HepG2 (cell line): ENCODE measurements around the gene NEK8. TPM values are rescaled to one million over a fixed set of nuclear protein-coding genes. Genes with fewer than 3 reads are reported as not detected.

Experiments
- ATAC-seq: fragments of 200-7000 bp; cut with Tn5 transposase; 3 replicates; pipeline ENCODE4 v1.9.1; 2020; ENCODE audit warnings: mild to moderate bottlenecking, moderate library complexity
- BruUV-seq: library from RNA; stranded (reverse); fragments of 400-500 nt; replicated peaks from 2 replicates; lab custom pipeline; 2021; lab: Mats Ljungman, UMichigan
- CTCF ChIA-PET: fragments of 300-600 bp; formaldehyde crosslinking; extraction: SDS; loops from one replicate; lab custom pipeline; 2021; ENCODE audit warnings: low total read pairs, inconsistent platforms, low intra/inter-chr PET ratio; lab: Yijun Ruan, JAX
- POLR2A ChIA-PET: fragments of 350-600 bp; sonication (Branson Sonifier 250); formaldehyde crosslinking; loops from one replicate; lab custom pipeline; 2020; ENCODE audit warnings: antibody characterized with exemption, inconsistent platforms; lab: Yijun Ruan, JAX
- DNase-seq: peaks from one replicate; pipeline ENCODE4 v3.0.0-alpha.2; 2015; ENCODE audit warnings: low spot score
- FAIRE-seq: peaks from 3 replicates; lab custom pipeline; 2011; peaks lifted over from hg19 to GRCh38; lab: Jason Lieb, UNC
- H2AFZ ChIP-seq: one replicate; pipeline ENCODE4 v1.6.1; 2011; ENCODE audit warnings: low read length, inconsistent platforms
- H3K27ac ChIP-seq: fragments of 300-600 bp; 3 replicates; pipeline ENCODE4 v1.8.0; 2011; ENCODE audit warnings: mixed run types, mild to moderate bottlenecking, mixed read lengths, low read length, inconsistent platforms; ENCODE audit not compliant: insufficient read depth; ENCODE audit errors: extremely low read length
- H3K27me3 ChIP-seq, 2 experiments: fragments of 200-600 bp in 1 of 2; 2 replicates in 1 of 2; 3 replicates in 1 of 2; pipeline versions ENCODE4 v1.6.0 to v1.8.0; 2011; ENCODE audit warnings: low read length in 2 of 2, mild to moderate bottlenecking in 2 of 2, moderate library complexity in 2 of 2, inconsistent platforms in 1 of 2; ENCODE audit not compliant: insufficient read depth in 2 of 2, control insufficient read depth in 1 of 2
- H3K36me3 ChIP-seq, 2 experiments: fragments of 200-600 bp in 1 of 2; replicated peaks in 1 of 2; 2 replicates in 1 of 2; 3 replicates in 1 of 2; pipeline versions ENCODE4 v1.5.1 to v1.8.0; 2011; ENCODE audit warnings: low read length in 2 of 2, inconsistent platforms in 1 of 2; ENCODE audit not compliant: insufficient read depth in 2 of 2, control insufficient read depth in 1 of 2
- H3K4me1 ChIP-seq: 2 replicates; pipeline ENCODE4 v1.5.1; 2012; ENCODE audit warnings: low read length, inconsistent platforms; ENCODE audit not compliant: insufficient read depth
- H3K4me2 ChIP-seq: 2 replicates; pipeline ENCODE4 v1.6.0; 2011; ENCODE audit warnings: low read depth, low read length, inconsistent platforms
- H3K4me3 ChIP-seq, 3 experiments: fragments of 200-600 bp in 1 of 3; sonication (generic), shearing (Covaris generic) in 1 of 3; replicated peaks in 1 of 3; 2 replicates each; pipeline ENCODE4 v1.5.1; 2011 to 2016; ENCODE audit warnings: low read length in 3 of 3, inconsistent platforms in 2 of 3, low read depth in 2 of 3, mild to moderate bottlenecking in 2 of 3, control low read depth in 1 of 3, mixed read lengths in 1 of 3; ENCODE audit not compliant: insufficient read depth in 1 of 3
- H3K79me2 ChIP-seq: one replicate; pipeline ENCODE4 v1.6.1; 2011; ENCODE audit warnings: low read length, inconsistent platforms; ENCODE audit not compliant: insufficient read depth
- H3K9ac ChIP-seq: 2 replicates; pipeline ENCODE4 v1.6.0; 2011; ENCODE audit warnings: mild to moderate bottlenecking, low read depth, low read length, inconsistent platforms; ENCODE audit not compliant: insufficient read depth
- H3K9me3 ChIP-seq: 2 replicates; pipeline ENCODE4 v1.5.1; 2012; ENCODE audit warnings: mild to moderate bottlenecking, low read length
- H4K20me1 ChIP-seq: 2 replicates; pipeline ENCODE4 v1.6.0; 2011; ENCODE audit warnings: inconsistent platforms, mild to moderate bottlenecking, low read length, moderate library complexity; ENCODE audit not compliant: insufficient read depth
- HES4 ChIP-seq: sonication (generic); formaldehyde crosslinking; IDR thresholded peaks from 2 replicates; pipeline ENCODE4 v1.9.0; 2021; ENCODE audit warnings: mild to moderate bottlenecking, missing genetic modification reagents, borderline replicate concordance
- MTA3 ChIP-seq: sonication (generic); formaldehyde crosslinking; IDR thresholded peaks from 2 replicates; pipeline ENCODE4 v1.4.0; 2020; ENCODE audit warnings: missing genetic modification reagents
- NONO ChIP-seq, 2 experiments: fragments of 450-650 bp in 1 of 2; sonication (generic) in 1 of 2; formaldehyde crosslinking in 1 of 2; IDR thresholded peaks in 1 of 2; conservative IDR thresholded peaks in 1 of 2; 2 replicates each; pipeline versions ENCODE4 v1.6.1 to v1.8.0; 2017 to 2022; ENCODE audit warnings: mild to moderate bottlenecking in 1 of 2, missing genetic modification reagents in 1 of 2, moderate library complexity in 1 of 2
- RARA ChIP-seq: IDR thresholded peaks from 2 replicates; pipeline ENCODE4 v1.6.1; 2016; ENCODE audit warnings: missing genetic modification reagents, missing compliant biosample characterization
- RFXANK ChIP-seq: IDR thresholded peaks from 2 replicates; pipeline ENCODE4 v1.6.1; 2016
- SIX1 ChIP-seq: sonication (generic); formaldehyde crosslinking; IDR thresholded peaks from 2 replicates; pipeline ENCODE4 v1.4.0; 2020; ENCODE audit warnings: missing genetic modification reagents, borderline replicate concordance
- SNAI1 ChIP-seq: sonication (generic); formaldehyde crosslinking; IDR thresholded peaks from 2 replicates; pipeline ENCODE4 v1.5.0; 2020; ENCODE audit warnings: mild to moderate bottlenecking, missing genetic modification reagents, borderline replicate concordance
- ZBTB1 ChIP-seq: sonication (generic); formaldehyde crosslinking; IDR thresholded peaks from 2 replicates; pipeline ENCODE4 v1.4.0; 2020; ENCODE audit warnings: missing genetic modification reagents, borderline replicate concordance
- ZC3H4 ChIP-seq: sonication (generic); formaldehyde crosslinking; IDR thresholded peaks from 2 replicates; pipeline ENCODE4 v1.4.0; 2020; ENCODE audit warnings: missing genetic modification reagents, borderline replicate concordance
- ZNF598 ChIP-seq: sonication (generic); formaldehyde crosslinking; IDR thresholded peaks from 2 replicates; pipeline ENCODE4 v1.5.1; 2020; ENCODE audit warnings: mild to moderate bottlenecking, missing genetic modification reagents, borderline replicate concordance
- WGBS: methylation state at CpG from one replicate; pipeline ENCODE4 v1.1.6; 2017; ENCODE audit warnings: low lambda C conversion rate; 5-methylcytosine and 5-hydroxymethylcytosine counted together
- in situ Hi-C: cut with HindIII; loops from 2 replicates; pipeline ENCODE4 v1.10.0; 2017; ENCODE audit warnings: low pct_unique_long_range_greater_than_20kb; ENCODE audit not compliant: extremely low pct_ligation_motif_present
- intact Hi-C: fragments of 100-400 bp; cut with micrococcal nuclease; formaldehyde crosslinking; loops from one replicate; pipeline ENCODE4 v1.10.0; 2022; ENCODE audit not compliant: unreplicated experiment
- polyA plus RNA-seq, 8 experiments: library from polyadenylated mRNA; depleted of rRNA in 3 of 8; stranded (reverse) in 7 of 8; unstranded in 1 of 8; fragments of >200 nt; fragmentation: Illumina TruSeq in 4 of 8; extraction: Trizol in 4 of 8; gene quantifications; 2 replicates each; pipeline versions ENCODE4 v1.2.1 to v1.2.3, GENCODE V29; 2011 to 2016; ENCODE audit warnings: low read depth in 4 of 8, missing spikeins in 1 of 8, mixed read lengths in 1 of 8; ENCODE audit not compliant: insufficient read depth in 1 of 8
- total RNA-seq, 5 experiments: library from RNA; depleted of rRNA; stranded (reverse); fragments of >200 nt; fragmentation: Illumina TruSeq; extraction: Trizol; gene quantifications; 2 replicates each; pipeline ENCODE4 v1.2.3, GENCODE V29; 2016; ENCODE audit warnings: low read depth in 1 of 5
- TF ChIP-seq, protein P1 (sequence below): sonication (generic); formaldehyde crosslinking; IDR thresholded peaks from 2 replicates; pipeline ENCODE4 v1.4.0; 2020; ENCODE audit warnings: mild to moderate bottlenecking, low read depth, missing genetic modification reagents

The NEK8 gene
- total and polyA plus RNA-seq, 2 of the 13 experiments (the other 11 are each of a cell fraction or from before 2014, with no cell fraction given): 5.8 to 13.5 TPM

- in situ Hi-C loops (loop anchor here (25.0 kb wide), 1 partner anchor 373 kb away; no protein-coding TSS in a partner anchor), intact Hi-C loops (no loop called here)
- Histone ChIP-seq H3K36me3 (peaks cover 2 to 10% of the 10 kb centered on the region in 2 experiments; a peak in 3 of 5 replicates), H3K79me2 (no peaks in the 10 kb centered on the region), H4K20me1 (no peaks in the 10 kb centered on the region), H3K27me3 (no peaks in the 10 kb centered on the region), H3K9ac (no peak overlapping the region), H3K4me3 (no peak overlapping the region), H3K27ac (no peak overlapping the region), H3K4me1 (peaks cover 19% of the 10 kb centered on the region), H2AFZ (no peak overlapping the region), H3K4me2 (no peak overlapping the region), H3K9me3 (no peaks in the 10 kb centered on the region)
- CTCF ChIA-PET: no interaction called here
- no TSS peak for BruUV-seq
- no peak for FAIRE-seq
- TF ChIP-seq RFXANK (CRISPR knock-in tag) (no peak), MTA3 (CRISPR knock-in tag) (no peak), SIX1 (CRISPR knock-in tag) (no peak)
- POLR2A ChIA-PET: interaction anchor here (1.2 kb wide), 1 partner anchor 19 kb away, joined by 3 read pairs; the partner anchor contains the start of gene RPL23A
- WGBS: 95% methylated on average over 9 of the region's 10 CpGs
- DNase-seq: no peak
- no peak for ATAC-seq
Measured at GRCh38 chr17:28738680-28739384, 10.2 kb downstream of the NEK8 start.

GRCh38 chr17:28740406-28741357, 12.1 kb downstream of the NEK8 start:
- POLR2A ChIA-PET: interaction anchor here (1.0 to 1.4 kb wide), 2 partner anchors 12 to 13 kb away, joined by 3 to 4 read pairs; partner anchors contain the start of gene NEK8
- TF ChIP-seq SNAI1 (CRISPR knock-in tag): no peak
- TF ChIP-seq ZC3H4 (CRISPR knock-in tag): no peak
- TF ChIP-seq, protein P1, sequence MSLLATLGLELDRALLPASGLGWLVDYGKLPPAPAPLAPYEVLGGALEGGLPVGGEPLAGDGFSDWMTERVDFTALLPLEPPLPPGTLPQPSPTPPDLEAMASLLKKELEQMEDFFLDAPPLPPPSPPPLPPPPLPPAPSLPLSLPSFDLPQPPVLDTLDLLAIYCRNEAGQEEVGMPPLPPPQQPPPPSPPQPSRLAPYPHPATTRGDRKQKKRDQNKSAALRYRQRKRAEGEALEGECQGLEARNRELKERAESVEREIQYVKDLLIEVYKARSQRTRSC (CRISPR knock-in tag): no peak
- TF ChIP-seq ZBTB1 (CRISPR knock-in tag): no peak
- no peak for TF ChIP-seq NONO (IDR thresholded peaks at IDR 0.05)
- TF ChIP-seq NONO (CRISPR knock-in tag; conservative IDR thresholded peaks at IDR 0.05): no peak
- TF ChIP-seq ZNF598 (CRISPR knock-in tag): no peak
- TF ChIP-seq RARA: no peak
- TF ChIP-seq HES4: no peak

More at GRCh38 chr17:28740406-28741357, 12.1 kb downstream of the NEK8 start:
- H3K4me1 ChIP-seq: peaks cover 23% of the 10 kb centered on the region
- DNase-seq: no peak
- no peak overlapping the region for H3K4me2 ChIP-seq
- no peak overlapping the region for H3K4me3 ChIP-seq
- peaks cover 2% of the 10 kb centered on the region in 2 experiments; a peak in 2 of 5 replicates for H3K36me3 ChIP-seq
- no peaks in the 10 kb centered on the region for H3K9me3 ChIP-seq
- no peak overlapping the region for H3K9ac ChIP-seq
- no peak overlapping the region for H3K27ac ChIP-seq
- no peaks in the 10 kb centered on the region; a peak in 1 of 5 replicates for H3K27me3 ChIP-seq
- WGBS: 95% methylated on average over 7 of the region's 10 CpGs
- no peak for FAIRE-seq
- in situ Hi-C loops (loop anchor here (25.0 kb wide), 1 partner anchor 372 kb away; no protein-coding TSS in a partner anchor), intact Hi-C loops (no loop called here)
- H2AFZ ChIP-seq: no peak overlapping the region
- H3K79me2 ChIP-seq: peaks cover 15% of the 10 kb centered on the region
- BruUV-seq: no TSS peak
- no peak for ATAC-seq
- CTCF ChIA-PET: no interaction called here
- H4K20me1 ChIP-seq: peaks cover 2% of the 10 kb centered on the region; the same call in 1 of the 2 replicates
